K562 (cell line): ENCODE data around the gene ABHD17B. TPM values are rescaled to one million over a fixed set of nuclear protein-coding genes. Genes with fewer than 3 reads are reported as not detected.

Source experiments
- CBX3 ChIP-seq, 2 experiments: IDR thresholded peaks; 1 replicate in 1 of 2; 2 replicates in 1 of 2; pipeline ENCODE4 v1.6.1; 2012; ENCODE audit warnings: inconsistent platforms in 2 of 2, low read length in 2 of 2, borderline replicate concordance in 1 of 2, control low read depth in 1 of 2
- FIP1L1 ChIP-seq: fragments of 200-400 bp; formaldehyde crosslinking; IDR thresholded peaks from 2 replicates; pipeline ENCODE4 v1.6.1; 2018; ENCODE audit warnings: mild to moderate bottlenecking, low read depth, low read length; ENCODE audit not compliant: poor library complexity, severe bottlenecking
- HDAC3 ChIP-seq: fragments of 450-650 bp; IDR thresholded peaks from 2 replicates; pipeline ENCODE4 v1.6.1; 2018; ENCODE audit warnings: borderline replicate concordance, mild to moderate bottlenecking, moderate library complexity; ENCODE audit not compliant: partially characterized antibody
- HNRNPLL ChIP-seq: fragments of 200-400 bp; formaldehyde crosslinking; IDR thresholded peaks from 2 replicates; pipeline ENCODE4 v1.6.1; 2017; ENCODE audit warnings: low read length, low read depth, mild to moderate bottlenecking; ENCODE audit not compliant: poor library complexity, severe bottlenecking
- NR3C1 ChIP-seq: sonication (generic); formaldehyde crosslinking; IDR thresholded peaks from 2 replicates; pipeline ENCODE4 v1.8.1; 2022; ENCODE audit warnings: missing genetic modification reagents
- NUFIP1 ChIP-seq: fragments of 450-650 bp; IDR thresholded peaks from 2 replicates; pipeline ENCODE4 v1.6.1; 2018; ENCODE audit not compliant: partially characterized antibody
- OTX1 ChIP-seq: fragments of 450-650 bp; formaldehyde crosslinking; IDR thresholded peaks from 2 replicates; pipeline ENCODE4 v1.4.0; 2022; ENCODE audit warnings: mild to moderate bottlenecking
- TRIM24 ChIP-seq, 2 experiments: fragments of 450-650 bp; IDR thresholded peaks; 2 replicates each; pipeline ENCODE4 v1.6.1; 2016
- TRIM28 ChIP-seq: fragments of 450-650 bp; IDR thresholded peaks from 2 replicates; pipeline ENCODE4 v1.6.1; 2017
- U2AF2 ChIP-seq: fragments of 200-400 bp; formaldehyde crosslinking; optimal IDR thresholded peaks from 2 replicates; pipeline ENCODE3; 2017; ENCODE audit warnings: low read depth, mild to moderate bottlenecking, low read length
- ZNF263 ChIP-seq: sonication (generic); formaldehyde crosslinking; IDR thresholded peaks from 2 replicates; pipeline ENCODE4 v1.8.0; 2022; ENCODE audit warnings: mild to moderate bottlenecking, missing genetic modification reagents, borderline replicate concordance
- polyA plus RNA-seq, 8 experiments: library from polyadenylated mRNA; depleted of rRNA in 4 of 8; stranded (reverse) in 5 of 8; unstranded in 3 of 8; fragments of >200 nt; fragmentation: Nextera tagmentation in 2 of 8; fragmentation: Illumina TruSeq in 1 of 8; extraction: Ambion mirVana in 2 of 8; extraction: Trizol in 1 of 8; gene quantifications; 2 replicates each; pipeline versions ENCODE4 v1.2.1 to v1.2.3, GENCODE V29; 2011 to 2014; ENCODE audit warnings: inconsistent platforms in 1 of 8, missing spikeins in 1 of 8
- total RNA-seq, 7 experiments: library from RNA; depleted of rRNA in 6 of 7; stranded (reverse); fragments of >200 nt in 6 of 7; fragmentation: Illumina TruSeq in 2 of 7; extraction: Trizol in 2 of 7; gene quantifications; 2 replicates each; pipeline versions ENCODE4 v1.2.1 to v1.2.3, GENCODE V29; 2011 to 2021; ENCODE audit warnings: low replicate concordance in 1 of 7
- TF ChIP-seq, protein P1 (sequence below): fragments of 450-650 bp; conservative IDR thresholded peaks from 2 replicates; pipeline ENCODE4 v1.6.1; 2016; ENCODE audit warnings: missing genetic modification characterization, low read depth, mild to moderate bottlenecking, missing compliant biosample characterization, moderate library complexity
- TF ChIP-seq, protein P2 (sequence below): fragments of 200-400 bp; formaldehyde crosslinking; IDR thresholded peaks from 2 replicates; pipeline ENCODE4 v1.6.1; 2017; ENCODE audit warnings: mild to moderate bottlenecking, low read depth, low read length, moderate library complexity
- TF ChIP-seq, protein P3 (sequence below): fragments of 250-450 bp; sonication (Bioruptor Pico); IDR thresholded peaks from 2 replicates; pipeline ENCODE4 v1.4.0; 2020

ABHD17B gene
- total and polyA plus RNA-seq, 9 of the 15 experiments (the other 6 are each of a cell fraction or from before 2014, with no cell fraction given): 1.9 to 13.4 (median 10.1) TPM

DNA sequence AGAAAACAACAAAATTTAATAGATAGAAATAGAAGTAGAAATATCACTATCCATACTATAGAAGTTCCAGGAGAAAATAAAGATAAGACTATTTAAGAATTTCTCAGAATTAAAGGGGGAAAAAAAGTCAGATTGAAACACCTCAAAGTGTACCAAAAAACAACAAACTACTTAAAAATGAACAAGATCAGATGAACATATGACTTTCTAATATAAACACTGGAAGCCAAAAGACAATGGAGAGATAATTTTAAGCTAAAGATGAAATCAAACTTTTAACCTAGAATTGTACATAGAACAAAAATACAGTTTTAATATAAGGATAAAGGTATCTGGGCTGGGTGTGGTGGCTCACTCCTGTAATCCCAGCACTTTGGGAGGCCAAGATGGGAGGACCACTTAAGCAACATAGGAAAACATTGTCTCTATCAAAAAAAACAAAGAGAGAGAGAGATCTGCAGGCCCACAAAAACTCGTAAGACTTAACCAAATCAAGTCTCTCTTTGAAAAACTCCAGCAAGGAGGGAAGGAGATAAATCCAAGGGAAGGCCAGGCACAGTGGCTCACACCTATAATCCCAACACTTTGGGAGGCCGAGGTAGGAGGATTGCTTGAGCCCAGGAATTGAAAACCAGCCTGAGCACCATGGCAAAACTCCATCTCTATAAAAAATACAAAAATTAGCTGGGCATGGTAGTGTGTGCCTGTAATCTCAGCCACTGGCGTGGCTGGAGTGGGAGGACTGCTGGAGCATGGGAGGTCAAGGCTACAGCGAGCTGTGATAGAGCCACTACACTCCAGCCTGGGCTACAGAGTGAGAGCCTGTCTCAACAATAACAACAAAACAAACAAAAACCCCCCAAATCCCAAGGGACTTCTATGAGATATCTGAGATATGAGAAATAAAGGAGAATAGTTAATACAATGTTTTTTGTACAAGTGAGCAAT is 32.4 kb downstream of the ABHD17B start (continued):
- TF ChIP-seq, protein P1, sequence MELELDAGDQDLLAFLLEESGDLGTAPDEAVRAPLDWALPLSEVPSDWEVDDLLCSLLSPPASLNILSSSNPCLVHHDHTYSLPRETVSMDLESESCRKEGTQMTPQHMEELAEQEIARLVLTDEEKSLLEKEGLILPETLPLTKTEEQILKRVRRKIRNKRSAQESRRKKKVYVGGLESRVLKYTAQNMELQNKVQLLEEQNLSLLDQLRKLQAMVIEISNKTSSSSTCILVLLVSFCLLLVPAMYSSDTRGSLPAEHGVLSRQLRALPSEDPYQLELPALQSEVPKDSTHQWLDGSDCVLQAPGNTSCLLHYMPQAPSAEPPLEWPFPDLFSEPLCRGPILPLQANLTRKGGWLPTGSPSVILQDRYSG: no peak
- TF ChIP-seq, protein P2, sequence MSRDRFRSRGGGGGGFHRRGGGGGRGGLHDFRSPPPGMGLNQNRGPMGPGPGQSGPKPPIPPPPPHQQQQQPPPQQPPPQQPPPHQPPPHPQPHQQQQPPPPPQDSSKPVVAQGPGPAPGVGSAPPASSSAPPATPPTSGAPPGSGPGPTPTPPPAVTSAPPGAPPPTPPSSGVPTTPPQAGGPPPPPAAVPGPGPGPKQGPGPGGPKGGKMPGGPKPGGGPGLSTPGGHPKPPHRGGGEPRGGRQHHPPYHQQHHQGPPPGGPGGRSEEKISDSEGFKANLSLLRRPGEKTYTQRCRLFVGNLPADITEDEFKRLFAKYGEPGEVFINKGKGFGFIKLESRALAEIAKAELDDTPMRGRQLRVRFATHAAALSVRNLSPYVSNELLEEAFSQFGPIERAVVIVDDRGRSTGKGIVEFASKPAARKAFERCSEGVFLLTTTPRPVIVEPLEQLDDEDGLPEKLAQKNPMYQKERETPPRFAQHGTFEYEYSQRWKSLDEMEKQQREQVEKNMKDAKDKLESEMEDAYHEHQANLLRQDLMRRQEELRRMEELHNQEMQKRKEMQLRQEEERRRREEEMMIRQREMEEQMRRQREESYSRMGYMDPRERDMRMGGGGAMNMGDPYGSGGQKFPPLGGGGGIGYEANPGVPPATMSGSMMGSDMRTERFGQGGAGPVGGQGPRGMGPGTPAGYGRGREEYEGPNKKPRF: no peak
- no peak for TF ChIP-seq NUFIP1
- TF ChIP-seq TRIM24 (IDR thresholded peaks at IDR 0.05): 0 out of 4 replicates have a peak, but pooled peaks of 1 of the 2 experiments have one; percentile 25
- no peak for TF ChIP-seq OTX1 (CRISPR knock-in tag)
- no peak for TF ChIP-seq FIP1L1
- TF ChIP-seq CBX3 (IDR thresholded peaks at IDR 0.05; ENCODE audit: borderline replicate concordance in 1 of 2, low read length in 2 of 2): peak in 1 of 2 experiments; percentile 82; a peak in 2 of 3 replicates
- no peak for TF ChIP-seq U2AF2
- TF ChIP-seq TRIM28: peak; percentile 84
- no peak for TF ChIP-seq NR3C1 (CRISPR knock-in tag)
- TF ChIP-seq, protein P3, sequence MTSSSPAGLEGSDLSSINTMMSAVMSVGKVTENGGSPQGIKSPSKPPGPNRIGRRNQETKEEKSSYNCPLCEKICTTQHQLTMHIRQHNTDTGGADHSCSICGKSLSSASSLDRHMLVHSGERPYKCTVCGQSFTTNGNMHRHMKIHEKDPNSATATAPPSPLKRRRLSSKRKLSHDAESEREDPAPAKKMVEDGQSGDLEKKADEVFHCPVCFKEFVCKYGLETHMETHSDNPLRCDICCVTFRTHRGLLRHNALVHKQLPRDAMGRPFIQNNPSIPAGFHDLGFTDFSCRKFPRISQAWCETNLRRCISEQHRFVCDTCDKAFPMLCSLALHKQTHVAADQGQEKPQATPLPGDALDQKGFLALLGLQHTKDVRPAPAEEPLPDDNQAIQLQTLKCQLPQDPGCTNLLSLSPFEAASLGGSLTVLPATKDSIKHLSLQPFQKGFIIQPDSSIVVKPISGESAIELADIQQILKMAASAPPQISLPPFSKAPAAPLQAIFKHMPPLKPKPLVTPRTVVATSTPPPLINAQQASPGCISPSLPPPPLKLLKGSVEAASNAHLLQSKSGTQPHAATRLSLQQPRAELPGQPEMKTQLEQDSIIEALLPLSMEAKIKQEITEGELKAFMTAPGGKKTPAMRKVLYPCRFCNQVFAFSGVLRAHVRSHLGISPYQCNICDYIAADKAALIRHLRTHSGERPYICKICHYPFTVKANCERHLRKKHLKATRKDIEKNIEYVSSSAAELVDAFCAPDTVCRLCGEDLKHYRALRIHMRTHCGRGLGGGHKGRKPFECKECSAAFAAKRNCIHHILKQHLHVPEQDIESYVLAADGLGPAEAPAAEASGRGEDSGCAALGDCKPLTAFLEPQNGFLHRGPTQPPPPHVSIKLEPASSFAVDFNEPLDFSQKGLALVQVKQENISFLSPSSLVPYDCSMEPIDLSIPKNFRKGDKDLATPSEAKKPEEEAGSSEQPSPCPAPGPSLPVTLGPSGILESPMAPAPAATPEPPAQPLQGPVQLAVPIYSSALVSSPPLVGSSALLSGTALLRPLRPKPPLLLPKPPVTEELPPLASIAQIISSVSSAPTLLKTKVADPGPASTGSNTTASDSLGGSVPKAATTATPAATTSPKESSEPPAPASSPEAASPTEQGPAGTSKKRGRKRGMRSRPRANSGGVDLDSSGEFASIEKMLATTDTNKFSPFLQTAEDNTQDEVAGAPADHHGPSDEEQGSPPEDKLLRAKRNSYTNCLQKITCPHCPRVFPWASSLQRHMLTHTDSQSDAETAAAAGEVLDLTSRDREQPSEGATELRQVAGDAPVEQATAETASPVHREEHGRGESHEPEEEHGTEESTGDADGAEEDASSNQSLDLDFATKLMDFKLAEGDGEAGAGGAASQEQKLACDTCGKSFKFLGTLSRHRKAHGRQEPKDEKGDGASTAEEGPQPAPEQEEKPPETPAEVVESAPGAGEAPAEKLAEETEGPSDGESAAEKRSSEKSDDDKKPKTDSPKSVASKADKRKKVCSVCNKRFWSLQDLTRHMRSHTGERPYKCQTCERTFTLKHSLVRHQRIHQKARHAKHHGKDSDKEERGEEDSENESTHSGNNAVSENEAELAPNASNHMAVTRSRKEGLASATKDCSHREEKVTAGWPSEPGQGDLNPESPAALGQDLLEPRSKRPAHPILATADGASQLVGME: no peak
- TF ChIP-seq ZNF263 (CRISPR knock-in tag): no peak
- no peak for TF ChIP-seq HDAC3
- TF ChIP-seq HNRNPLL: no peak
- TF ChIP-seq, all 486 proteins: peak for 4
